Stimulated activated CD4-positive, alpha-beta T cell treated with anti-CD3 and anti-CD28 coated beads, Interleukin-2, amount 100 ng/mL, for 4 hours (primary cell): ENCODE data around the gene HDAC3.

Source experiments
- DNase-seq: peaks from one replicate; pipeline ENCODE4 v3.0.0-alpha.2; 2020; ENCODE audit warnings: low read depth

The HDAC3 gene

DNA sequence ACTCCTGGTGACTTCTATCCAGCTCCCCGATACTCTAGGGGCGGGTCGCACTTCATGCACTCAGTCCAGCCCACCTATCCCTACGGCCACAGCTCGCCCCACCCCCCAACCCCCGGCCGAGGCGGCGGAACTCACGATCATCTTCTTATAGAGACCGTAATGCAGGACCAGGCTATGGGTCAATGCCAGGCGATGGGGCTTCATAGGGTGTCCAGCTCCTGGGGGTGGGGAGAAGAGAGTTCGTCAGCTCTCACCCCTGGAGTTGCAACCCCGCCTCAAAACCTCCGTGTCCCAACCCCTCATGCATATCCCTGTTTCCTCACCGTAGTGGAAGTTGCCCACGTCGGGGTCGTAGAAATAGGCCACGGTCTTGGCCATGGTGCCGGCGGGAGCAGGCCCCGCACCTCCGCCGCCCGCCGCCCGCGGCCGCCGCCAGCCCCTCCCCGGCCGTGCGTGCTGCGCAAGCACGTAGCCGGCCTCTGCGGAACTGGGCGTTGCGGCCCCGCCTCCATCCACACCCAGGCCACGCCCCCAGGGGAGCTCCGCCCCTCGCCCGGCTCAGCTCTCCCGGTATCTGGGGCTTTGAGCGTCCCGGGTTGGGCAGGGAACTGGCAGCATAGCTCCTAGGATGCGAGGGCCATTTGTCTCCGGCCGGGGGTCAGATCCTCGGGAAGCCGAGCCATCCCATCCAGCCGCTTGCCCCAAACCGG, at the start of gene HDAC3, which contains the start of gene RELL2:
HDAC3 (minus strand) TSS at position 437 of the 710 bp plus-strand sequence; CDS start at position 378, 59 bp downstream.
RELL2 (plus strand) TSS at position 585 of the 710 bp plus-strand sequence. CDS start 1,229 bp downstream, outside the sequence.
- DNase-seq = peak; percentile 88

DNA sequence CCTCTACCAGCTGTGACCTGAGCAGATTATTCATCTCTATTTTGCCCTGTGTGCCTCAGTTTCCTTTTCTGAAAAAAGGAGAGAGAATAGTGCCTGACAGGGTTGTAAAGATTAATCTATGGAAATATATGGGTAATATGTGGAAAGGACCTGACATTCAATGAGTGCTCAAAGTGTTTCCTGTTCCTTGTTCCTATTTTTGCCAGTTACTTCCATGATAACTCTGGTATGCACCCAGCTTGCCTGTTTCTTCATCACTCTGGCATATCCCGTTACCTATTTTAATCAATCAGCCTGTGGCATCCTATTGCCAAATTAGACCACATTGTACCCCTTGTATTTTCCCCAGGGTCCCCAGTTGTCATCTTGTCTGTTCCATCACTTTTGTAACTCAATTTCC, 48.9 kb upstream of the HDAC3 start:
- no peak for DNase-seq

DNA sequence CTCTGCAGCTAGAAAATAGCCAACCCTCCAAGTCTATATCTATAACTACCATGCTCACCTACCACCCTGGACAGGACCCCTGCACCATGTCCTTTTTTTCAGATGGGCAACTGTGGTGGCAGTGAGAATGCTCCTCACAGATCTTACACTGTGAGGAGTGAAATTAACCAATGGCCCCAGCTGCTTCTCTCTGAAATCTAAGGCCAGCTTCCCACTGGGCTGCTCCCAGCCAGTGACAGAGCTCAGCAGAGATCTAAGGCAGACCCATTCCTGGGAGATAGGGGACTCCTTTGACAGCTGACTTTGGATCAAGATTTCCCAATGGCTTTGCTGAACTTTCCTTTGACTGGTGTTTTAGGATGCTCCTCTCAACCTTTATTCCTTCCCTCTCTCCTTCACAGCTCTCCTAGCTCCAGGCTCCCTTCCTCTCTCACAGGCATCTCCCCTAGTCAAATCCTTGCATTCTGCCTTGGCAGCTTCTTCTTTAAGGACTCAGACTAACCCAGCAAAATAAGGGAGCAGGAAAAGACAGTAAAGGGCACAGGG, 47.0 kb upstream of the HDAC3 start:
- no peak for DNase-seq

DNA sequence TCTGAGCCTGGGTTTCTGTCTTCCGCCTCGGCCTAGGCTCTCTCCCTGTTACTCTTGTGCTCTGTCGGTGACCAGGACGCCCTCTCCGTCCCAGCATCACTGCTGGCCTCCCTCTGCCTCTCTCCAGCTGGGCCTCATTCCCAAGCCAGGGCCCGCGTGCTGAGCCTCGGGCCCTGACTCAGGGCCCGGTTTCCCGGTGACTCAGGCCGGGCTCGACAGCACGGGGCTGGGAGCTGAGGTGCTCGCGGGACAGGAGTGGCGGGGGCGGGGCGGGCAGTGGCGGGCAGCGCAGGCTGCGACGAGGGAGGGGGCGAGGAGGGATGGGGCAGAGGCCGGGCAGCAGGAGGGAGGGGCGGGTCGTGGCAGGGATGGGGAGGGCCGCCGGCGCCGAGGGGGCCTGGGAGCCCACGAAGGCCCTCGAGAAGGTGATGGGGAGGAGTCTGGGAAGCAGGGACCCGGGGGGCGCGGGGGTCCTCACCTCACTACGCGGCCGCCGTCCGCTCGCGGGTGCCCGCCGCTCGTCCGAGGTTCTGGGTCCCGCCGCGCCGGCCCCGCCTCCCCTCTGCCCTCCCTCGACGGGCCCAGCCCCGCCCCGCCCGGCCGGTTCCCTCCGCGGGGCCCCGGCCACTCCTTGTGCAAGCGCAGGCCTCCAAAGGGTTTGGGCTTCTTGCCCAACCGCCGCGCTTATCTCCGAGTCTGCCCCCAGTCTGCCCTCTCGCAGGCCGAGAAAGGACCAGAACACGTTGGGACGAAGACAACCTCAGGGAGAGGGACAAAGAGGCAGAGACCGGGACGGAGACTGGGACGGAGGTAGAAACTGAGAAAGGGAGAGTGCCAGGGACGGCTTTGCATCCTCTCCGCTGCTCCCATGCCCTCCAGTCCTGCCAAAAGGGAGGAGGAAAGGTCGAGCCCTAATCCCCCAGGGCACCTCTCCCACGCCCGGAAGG, 45.3 kb upstream of the HDAC3 start, which contains the start of gene ARAP3:
ARAP3 (minus strand) TSS at position 536 of the 947 bp plus-strand sequence. CDS start 1,744 bp downstream, outside the sequence.
- no peak for DNase-seq

DNA sequence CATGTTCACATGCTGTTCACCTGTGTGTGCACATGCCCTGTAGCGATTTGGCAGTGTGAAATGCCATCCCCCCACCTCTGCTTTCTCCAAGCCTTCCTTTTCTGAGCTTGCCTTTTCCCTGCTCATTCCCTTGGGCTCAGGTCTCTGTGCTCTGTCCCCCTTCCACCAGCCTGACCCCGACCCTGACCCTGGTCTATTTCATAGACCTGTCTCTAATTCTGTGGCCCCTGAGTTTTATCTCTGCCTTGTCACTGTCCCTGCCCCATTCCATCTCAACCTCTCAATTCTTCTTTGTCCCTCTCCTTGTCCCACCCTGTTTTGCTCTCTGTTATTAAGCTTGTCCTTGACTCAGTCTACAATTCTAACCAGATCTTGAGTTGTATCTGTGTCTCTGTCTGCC, 44.6 kb upstream of the HDAC3 start:
- no peak for DNase-seq

GRCh38 chr5:141680751-141681201, 44.1 kb upstream of the HDAC3 start:
- DNase-seq = no peak

- no peak for DNase-seq
Observed at GRCh38 chr5:141680178-141680577, 43.5 kb upstream of the HDAC3 start.

DNA sequence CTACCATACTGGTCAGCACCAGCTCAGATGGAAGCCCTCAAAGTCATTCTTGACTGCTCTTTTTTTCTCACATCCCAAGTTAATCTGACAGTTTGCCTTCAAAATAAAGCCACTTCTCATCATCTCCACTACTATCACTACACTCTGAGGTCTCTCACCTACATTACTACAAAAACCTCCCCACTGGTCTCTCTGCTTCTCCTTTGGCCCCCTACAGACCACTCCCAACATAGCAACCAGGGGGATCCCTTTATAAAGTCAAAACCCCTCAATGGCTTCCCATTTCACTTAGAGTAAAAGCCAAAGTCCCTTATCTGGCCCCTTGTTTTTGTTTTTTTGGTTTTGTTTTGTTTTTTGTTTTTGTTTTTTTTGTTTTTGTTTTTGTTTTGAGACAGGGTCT, 40.8 kb upstream of the HDAC3 start:
- no peak for DNase-seq

- no peak for DNase-seq
Observed at GRCh38 chr5:141675672-141676071, 39.0 kb upstream of the HDAC3 start.

DNA sequence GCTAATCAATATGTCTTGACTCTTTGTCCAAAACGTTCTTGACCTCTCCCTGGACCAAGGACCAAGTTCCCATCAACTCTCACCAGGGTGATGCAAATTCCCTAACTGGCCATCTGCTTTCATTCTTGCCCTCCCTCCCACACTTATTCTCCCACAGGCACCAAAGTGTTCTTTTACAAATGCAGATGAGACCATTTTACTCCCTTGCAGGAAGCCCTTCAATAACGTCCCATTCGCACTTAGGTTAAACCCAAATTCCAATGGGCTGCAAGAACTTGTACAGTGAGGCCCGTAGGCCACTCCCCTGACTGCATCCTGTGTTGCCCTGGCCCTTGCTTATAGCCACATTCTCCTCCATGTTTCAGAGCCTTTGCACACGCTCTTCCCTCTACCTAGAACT, 38.1 kb upstream of the HDAC3 start:
- DNase-seq = no peak

DNA sequence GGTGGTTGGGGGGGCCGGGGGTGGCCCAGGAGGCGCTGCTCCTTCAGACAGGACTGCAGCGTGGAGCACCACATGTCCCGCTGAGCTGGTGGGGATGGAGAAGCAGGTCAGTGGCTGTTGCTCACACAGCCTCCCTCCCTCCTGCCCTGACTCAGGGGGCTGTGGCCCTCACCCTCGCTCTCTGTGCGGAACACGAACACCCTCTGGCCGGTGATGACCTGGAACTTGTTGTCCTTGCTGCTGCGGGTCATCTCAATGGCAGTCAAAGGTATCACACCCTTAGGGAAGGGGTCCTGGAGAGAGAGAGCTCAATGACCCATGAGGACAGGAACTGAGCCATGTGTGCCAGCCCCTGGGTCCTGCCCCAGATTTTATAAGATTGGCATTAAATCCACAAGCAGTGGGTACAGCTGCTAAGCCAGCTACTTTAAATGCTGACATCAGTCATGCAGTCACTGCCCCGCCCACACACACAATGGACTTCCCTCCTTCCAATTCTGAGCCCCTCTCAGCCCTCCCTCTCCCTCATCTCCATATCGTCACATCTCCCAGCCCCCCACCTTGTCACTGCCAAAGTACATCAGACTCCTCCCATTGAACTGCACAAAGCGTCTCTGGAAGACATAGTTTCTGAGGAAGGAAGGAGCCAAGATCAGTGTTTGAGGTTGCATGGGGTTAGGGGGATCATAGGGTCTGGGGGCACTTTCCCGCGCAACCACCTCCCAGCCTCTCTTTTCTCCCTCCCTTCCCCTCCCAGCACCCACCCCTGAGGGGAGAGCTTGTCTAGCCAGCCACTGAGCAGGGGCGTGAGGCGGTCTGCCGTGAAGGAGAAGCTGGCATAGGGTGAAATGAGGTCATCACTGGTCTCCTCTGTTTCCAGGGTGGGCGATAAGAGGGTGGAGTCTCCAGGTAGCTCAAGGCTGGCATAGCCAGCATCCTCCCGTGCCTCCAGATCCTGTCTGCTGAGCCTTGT, 36.5 kb upstream of the HDAC3 start:
- DNase-seq = no peak

- no peak for DNase-seq
Observed at GRCh38 chr5:141672071-141672840, 35.6 kb upstream of the HDAC3 start.

DNA sequence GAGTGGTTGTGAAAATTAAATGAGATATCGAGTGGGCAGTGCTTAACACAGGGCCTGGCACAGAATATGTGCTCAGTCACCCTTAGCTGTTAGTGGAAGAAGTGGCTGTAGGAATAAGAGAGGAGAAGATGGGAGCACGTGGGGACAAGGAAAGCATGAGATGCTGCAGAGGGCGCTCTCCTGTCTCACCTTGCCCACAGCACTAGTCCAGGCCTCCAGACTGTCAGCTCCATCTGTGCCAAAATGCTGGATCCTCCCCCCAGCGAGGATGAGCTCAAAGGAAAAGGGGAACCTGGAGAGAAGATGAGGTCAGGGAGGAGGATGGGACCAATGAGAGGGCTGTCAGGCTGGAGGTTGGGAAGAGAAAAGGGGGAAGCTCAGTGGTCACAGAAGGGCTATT, 32.9 kb upstream of the HDAC3 start:
- DNase-seq = no peak

- no peak for DNase-seq
Observed at GRCh38 chr5:141668601-141669265, 32.1 kb upstream of the HDAC3 start.

- no peak for DNase-seq
Observed at GRCh38 chr5:141665995-141666940, 29.6 kb upstream of the HDAC3 start.

- DNase-seq = peak; percentile 54
Observed at GRCh38 chr5:141664733-141665461, 28.2 kb upstream of the HDAC3 start.

GRCh38 chr5:141663506-141663905, 26.9 kb upstream of the HDAC3 start:
- no peak for DNase-seq

DNA sequence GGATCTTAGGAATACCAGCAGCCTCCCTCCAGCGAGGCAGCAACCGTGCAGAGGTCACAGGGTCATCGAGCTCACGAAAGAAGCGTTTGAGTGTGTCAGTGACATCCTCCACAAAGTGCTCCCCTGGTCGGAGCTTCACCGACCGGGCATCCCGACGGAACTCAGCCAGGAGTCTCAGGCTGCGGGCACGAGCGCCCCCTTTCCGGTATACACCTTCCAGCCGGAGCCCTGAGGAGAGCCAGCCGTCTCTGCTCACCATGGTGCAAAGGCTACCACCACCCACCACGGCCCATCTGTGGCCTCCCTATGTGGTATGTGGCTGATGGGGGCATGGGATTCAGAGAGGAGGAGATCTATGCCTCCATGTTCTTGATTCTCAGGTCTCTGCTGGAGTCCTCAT, 25.4 kb upstream of the HDAC3 start:
- no peak for DNase-seq
